ENCODE data around the gene CCSER1.

GRCh38 chr4:91366554-91366953, 1239.4 kb downstream of the CCSER1 start:
- TF ChIP-seq CTCF (IDR thresholded peaks at IDR 0.05) (no peak), EP300 (IDR thresholded peaks at IDR 0.05) (no peak), POLR2AphosphoS5 (IDR thresholded peaks at IDR 0.05) (no peak)

Data from upper lobe of left lung (tissue), 4 donors.